ENCODE data around the gene TICAM2. TPM values are rescaled to one million over a fixed set of nuclear protein-coding genes. Genes with fewer than 3 reads are reported as not detected.

The TICAM2 gene
- total and polyA plus RNA-seq, 10 of the 15 experiments (the other 5 are each of a cell fraction or from before 2014, with no cell fraction given), result 0.14 to 7.0 (median 2.9) TPM

DNA sequence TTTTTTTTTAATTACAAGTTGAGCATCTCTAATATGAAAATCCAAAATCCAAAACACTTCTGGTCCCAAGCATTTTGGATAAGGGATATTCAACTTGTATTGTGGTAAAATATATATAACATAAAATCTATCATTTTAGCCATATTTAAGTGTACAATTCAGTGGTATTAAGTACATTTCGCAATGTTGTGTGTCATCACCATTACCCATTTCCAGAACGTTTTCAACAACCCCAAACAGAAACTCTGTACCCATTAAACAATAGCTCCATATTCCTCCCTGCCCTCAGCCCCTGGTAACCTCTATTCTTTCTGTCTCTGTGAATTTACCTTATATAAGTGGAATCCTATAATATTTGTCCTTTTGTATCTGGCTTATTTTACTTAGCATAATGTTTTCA lies 24.9 kb downstream of the TICAM2 start (continued):
- TF ChIP-seq ZBTB40 (IDR thresholded peaks at IDR 0.05; ENCODE audit: borderline replicate concordance), result no peak
- no peak for TF ChIP-seq SRF (IDR thresholded peaks at IDR 0.05; ENCODE audit: low read depth in 2 of 2, low read length in 2 of 2)
- no peak for TF ChIP-seq ZNF24 (IDR thresholded peaks at IDR 0.05)
- TF ChIP-seq, protein P1, sequence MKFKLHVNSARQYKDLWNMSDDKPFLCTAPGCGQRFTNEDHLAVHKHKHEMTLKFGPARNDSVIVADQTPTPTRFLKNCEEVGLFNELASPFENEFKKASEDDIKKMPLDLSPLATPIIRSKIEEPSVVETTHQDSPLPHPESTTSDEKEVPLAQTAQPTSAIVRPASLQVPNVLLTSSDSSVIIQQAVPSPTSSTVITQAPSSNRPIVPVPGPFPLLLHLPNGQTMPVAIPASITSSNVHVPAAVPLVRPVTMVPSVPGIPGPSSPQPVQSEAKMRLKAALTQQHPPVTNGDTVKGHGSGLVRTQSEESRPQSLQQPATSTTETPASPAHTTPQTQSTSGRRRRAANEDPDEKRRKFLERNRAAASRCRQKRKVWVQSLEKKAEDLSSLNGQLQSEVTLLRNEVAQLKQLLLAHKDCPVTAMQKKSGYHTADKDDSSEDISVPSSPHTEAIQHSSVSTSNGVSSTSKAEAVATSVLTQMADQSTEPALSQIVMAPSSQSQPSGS (IDR thresholded peaks at IDR 0.05; ENCODE audit: low read length), result no peak
- no peak for TF ChIP-seq STAT1 (conservative IDR thresholded peaks at IDR 0.05)
- no peak for TF ChIP-seq PAX8 (IDR thresholded peaks at IDR 0.05)
- no peak for TF ChIP-seq USF2 (IDR thresholded peaks at IDR 0.05; ENCODE audit: borderline replicate concordance, low read depth, low read length)
- TF ChIP-seq DPF2 (IDR thresholded peaks at IDR 0.05), result no peak
- TF ChIP-seq, protein P2, sequence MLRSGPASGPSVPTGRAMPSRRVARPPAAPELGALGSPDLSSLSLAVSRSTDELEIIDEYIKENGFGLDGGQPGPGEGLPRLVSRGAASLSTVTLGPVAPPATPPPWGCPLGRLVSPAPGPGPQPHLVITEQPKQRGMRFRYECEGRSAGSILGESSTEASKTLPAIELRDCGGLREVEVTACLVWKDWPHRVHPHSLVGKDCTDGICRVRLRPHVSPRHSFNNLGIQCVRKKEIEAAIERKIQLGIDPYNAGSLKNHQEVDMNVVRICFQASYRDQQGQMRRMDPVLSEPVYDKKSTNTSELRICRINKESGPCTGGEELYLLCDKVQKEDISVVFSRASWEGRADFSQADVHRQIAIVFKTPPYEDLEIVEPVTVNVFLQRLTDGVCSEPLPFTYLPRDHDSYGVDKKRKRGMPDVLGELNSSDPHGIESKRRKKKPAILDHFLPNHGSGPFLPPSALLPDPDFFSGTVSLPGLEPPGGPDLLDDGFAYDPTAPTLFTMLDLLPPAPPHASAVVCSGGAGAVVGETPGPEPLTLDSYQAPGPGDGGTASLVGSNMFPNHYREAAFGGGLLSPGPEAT (IDR thresholded peaks at IDR 0.05; ENCODE audit: low read depth), result no peak

All from GM12878 (cell line).